Measurements from ENCODE around the gene TMEM178B.
"Not testable (repeated sequence)": the region's sequence is repeated elsewhere in the genome, so short reads cannot be mapped to it uniquely, and the experiment has no call there.

Gene TMEM178B

DNA sequence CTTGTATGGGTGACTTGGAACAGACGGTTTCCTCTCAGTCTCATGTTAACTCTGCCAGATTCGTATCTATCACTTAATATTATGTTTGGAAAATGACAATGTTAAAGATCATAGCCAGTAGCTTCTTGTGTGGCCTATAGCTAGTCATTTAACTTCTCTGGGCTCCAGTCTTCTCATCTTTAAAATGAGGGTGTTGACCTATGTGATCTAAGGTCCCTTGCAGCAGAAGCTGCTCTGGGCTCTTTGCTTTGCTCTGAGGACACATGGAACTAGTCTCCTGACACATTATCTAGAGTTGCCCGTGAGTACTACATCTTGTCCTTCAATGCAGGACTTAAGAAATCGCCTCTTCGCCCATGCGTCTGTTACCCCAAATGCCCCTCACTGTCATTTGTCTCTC is 93.1 kb downstream of the TMEM178B start:
- Histone ChIP-seq H3K36me3 (ENCODE audit: insufficient read depth, low read length) (no peaks in the 10 kb centered on the region), H3K27me3 (ENCODE audit: control insufficient read depth, insufficient read depth, low read length) (no peaks in the 10 kb centered on the region), H3K4me1 (ENCODE audit: control insufficient read depth, insufficient read depth, low read length) (no peaks in the 10 kb centered on the region), H3K4me3 (ENCODE audit: low read length) (no peak overlapping the region), H3K9me3 (replicated peaks; ENCODE audit: low read length) (no peaks in the 10 kb centered on the region), H3K4me2 (ENCODE audit: low read length) (no peak overlapping the region), H3K9ac (ENCODE audit: low read depth, low read length) (no peak overlapping the region)

DNA sequence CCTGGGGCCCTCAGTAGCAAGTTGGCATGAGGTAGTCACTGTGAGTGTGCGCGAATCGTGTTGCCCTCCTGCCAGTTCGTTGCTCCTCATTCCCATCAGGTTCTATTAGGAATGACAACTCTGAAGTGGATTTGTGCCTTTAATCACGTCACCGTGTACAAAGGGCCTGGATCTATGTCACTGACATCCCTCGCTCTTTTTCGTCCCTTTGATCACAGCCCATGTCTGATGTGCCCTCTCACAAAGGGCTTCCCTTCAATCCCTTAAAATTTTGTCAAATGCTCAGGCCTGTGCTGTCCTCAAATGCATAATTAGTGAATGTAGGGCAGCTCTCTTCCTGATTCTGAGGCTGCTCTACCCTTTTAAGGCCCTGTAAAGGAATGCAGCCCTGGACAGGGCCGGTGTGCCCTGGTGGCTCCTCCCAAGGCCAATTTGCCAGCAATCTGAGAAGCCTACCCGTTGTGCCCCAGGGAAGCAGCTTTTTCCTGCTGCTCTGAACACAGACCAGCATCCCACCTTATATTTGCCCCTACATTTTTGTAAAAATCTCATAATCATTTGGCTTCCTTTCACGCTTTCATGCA is 93.6 kb downstream of the TMEM178B start:
- Histone ChIP-seq H3K4me1 (ENCODE audit: control insufficient read depth, insufficient read depth, low read length) (no peaks in the 10 kb centered on the region), H3K9ac (ENCODE audit: low read depth, low read length) (no peak overlapping the region), H3K9me3 (replicated peaks; ENCODE audit: low read length) (no peaks in the 10 kb centered on the region), H3K27me3 (ENCODE audit: control insufficient read depth, insufficient read depth, low read length) (no peaks in the 10 kb centered on the region), H3K36me3 (ENCODE audit: insufficient read depth, low read length) (no peaks in the 10 kb centered on the region), H3K4me2 (ENCODE audit: low read length) (no peak overlapping the region), H3K4me3 (ENCODE audit: low read length) (no peak overlapping the region)

DNA sequence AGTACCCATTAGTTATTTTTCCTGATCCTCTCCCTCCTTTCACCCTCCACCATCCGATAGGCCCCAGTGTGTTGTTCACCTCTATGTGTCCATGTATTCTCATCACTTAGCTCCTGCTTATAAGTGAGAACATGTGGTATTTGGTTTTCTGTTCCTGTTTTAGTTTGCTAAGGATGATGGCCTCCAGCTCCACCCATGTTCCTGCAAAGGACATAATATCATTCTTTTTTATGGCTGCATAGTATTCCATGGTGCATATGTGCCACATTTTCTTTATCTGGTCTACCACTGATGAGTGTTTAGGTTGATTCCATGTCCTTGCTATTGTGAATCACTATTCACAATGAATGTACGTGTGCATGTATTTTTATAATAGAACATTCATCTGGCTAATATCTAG is 95.3 kb downstream of the TMEM178B start:
- H3K4me3 ChIP-seq (ENCODE audit: low read length); H3K4me2 ChIP-seq (ENCODE audit: low read length); H3K4me1 ChIP-seq (ENCODE audit: control insufficient read depth, insufficient read depth, low read length); H3K27me3 ChIP-seq (ENCODE audit: control insufficient read depth, insufficient read depth, low read length); H3K9ac ChIP-seq (ENCODE audit: low read depth, low read length); H3K36me3 ChIP-seq (ENCODE audit: insufficient read depth, low read length); H3K9me3 ChIP-seq (replicated peaks; ENCODE audit: low read length): not testable (repeated sequence)

GRCh38 chr7:141175728-141176127 is 101.9 kb downstream of the TMEM178B start:
- H3K4me1 ChIP-seq (ENCODE audit: control insufficient read depth, insufficient read depth, low read length); H3K36me3 ChIP-seq (ENCODE audit: insufficient read depth, low read length); H3K4me2 ChIP-seq (ENCODE audit: low read length); H3K9ac ChIP-seq (ENCODE audit: low read depth, low read length); H3K9me3 ChIP-seq (replicated peaks; ENCODE audit: low read length); H3K27me3 ChIP-seq (ENCODE audit: control insufficient read depth, insufficient read depth, low read length); H3K4me3 ChIP-seq (ENCODE audit: low read length): not testable (repeated sequence)

DNA sequence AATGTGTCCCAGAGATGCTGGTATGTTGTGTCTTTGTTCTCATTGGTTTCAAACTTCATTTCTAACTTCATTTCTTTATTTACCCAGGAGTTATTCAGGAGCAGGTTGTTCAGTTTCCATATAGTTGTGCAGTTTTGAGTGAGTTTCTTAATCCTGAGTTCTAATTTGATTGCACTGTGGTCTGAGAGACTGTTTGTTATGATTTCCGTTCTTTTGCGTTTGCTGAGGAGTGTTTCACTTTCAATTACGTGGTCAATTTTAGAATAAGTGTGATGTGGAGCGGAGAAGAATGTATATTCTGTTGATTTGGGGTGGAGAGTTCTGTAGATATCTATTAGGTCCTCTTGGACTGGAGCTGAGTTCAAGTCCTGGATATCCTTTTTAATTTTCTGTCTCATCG is 103.3 kb downstream of the TMEM178B start:
- H3K9me3 ChIP-seq (replicated peaks; ENCODE audit: low read length); H3K4me2 ChIP-seq (ENCODE audit: low read length); H3K27me3 ChIP-seq (ENCODE audit: control insufficient read depth, insufficient read depth, low read length); H3K36me3 ChIP-seq (ENCODE audit: insufficient read depth, low read length); H3K4me1 ChIP-seq (ENCODE audit: control insufficient read depth, insufficient read depth, low read length); H3K9ac ChIP-seq (ENCODE audit: low read depth, low read length); H3K4me3 ChIP-seq (ENCODE audit: low read length): not testable (repeated sequence)

- Histone ChIP-seq H3K4me1 (ENCODE audit: control insufficient read depth, insufficient read depth, low read length) (no peaks in the 10 kb centered on the region), H3K27me3 (ENCODE audit: control insufficient read depth, insufficient read depth, low read length) (no peaks in the 10 kb centered on the region), H3K4me3 (ENCODE audit: low read length) (no peak overlapping the region), H3K4me2 (ENCODE audit: low read length) (no peak overlapping the region), H3K9me3 (replicated peaks; ENCODE audit: low read length) (no peaks in the 10 kb centered on the region), H3K9ac (ENCODE audit: low read depth, low read length) (no peak overlapping the region), H3K36me3 (ENCODE audit: insufficient read depth, low read length) (no peaks in the 10 kb centered on the region)
Observed at GRCh38 chr7:141178486-141179135, 104.7 kb downstream of the TMEM178B start.

GRCh38 chr7:141181812-141182211 is 107.9 kb downstream of the TMEM178B start:
- Histone ChIP-seq H3K4me1 (ENCODE audit: control insufficient read depth, insufficient read depth, low read length) (no peaks in the 10 kb centered on the region), H3K4me3 (ENCODE audit: low read length) (no peak overlapping the region), H3K36me3 (ENCODE audit: insufficient read depth, low read length) (no peaks in the 10 kb centered on the region), H3K4me2 (ENCODE audit: low read length) (no peak overlapping the region), H3K27me3 (ENCODE audit: control insufficient read depth, insufficient read depth, low read length) (no peaks in the 10 kb centered on the region), H3K9ac (ENCODE audit: low read depth, low read length) (no peak overlapping the region), H3K9me3 (replicated peaks; ENCODE audit: low read length) (no peaks in the 10 kb centered on the region)

DNA sequence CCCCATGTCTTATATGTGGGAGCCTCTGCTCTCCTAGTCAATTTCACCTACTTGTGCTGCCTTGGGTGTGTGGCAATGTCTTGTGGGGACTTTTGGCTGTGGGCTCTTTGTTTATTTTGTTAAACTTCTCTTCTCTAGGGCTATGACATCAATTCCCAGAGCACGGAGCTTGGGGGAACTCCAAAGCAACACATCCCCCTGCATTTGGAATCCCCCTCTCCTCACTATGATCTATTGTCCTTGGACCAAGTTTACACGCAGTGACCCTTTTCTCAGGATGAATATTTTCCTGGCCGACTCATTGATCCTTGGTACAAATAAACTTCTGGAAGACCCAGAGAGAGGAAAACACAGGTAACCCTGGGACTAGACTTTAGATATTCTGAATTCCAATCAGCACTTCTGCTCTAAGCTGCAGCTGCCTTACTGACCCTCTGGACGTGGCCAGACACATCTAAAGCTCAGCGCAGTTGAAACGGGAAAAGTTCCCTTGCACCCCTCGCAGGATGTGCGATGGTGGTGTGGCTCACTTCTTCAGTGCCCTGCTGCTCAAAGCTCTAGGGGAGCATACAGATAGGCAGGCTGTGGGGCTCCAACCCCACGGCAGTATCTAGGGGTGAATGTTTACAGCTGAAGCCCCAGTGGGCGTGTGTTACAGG is 110.8 kb downstream of the TMEM178B start:
- no peak overlapping the region for H3K9ac ChIP-seq (ENCODE audit: low read depth, low read length)
- H3K36me3 ChIP-seq (ENCODE audit: insufficient read depth, low read length), result no peaks in the 10 kb centered on the region
- H3K9me3 ChIP-seq (replicated peaks; ENCODE audit: low read length), result no peaks in the 10 kb centered on the region
- no peaks in the 10 kb centered on the region for H3K27me3 ChIP-seq (ENCODE audit: control insufficient read depth, insufficient read depth, low read length)
- H3K4me2 ChIP-seq (ENCODE audit: low read length), result no peak overlapping the region
- no peaks in the 10 kb centered on the region for H3K4me1 ChIP-seq (ENCODE audit: control insufficient read depth, insufficient read depth, low read length)
- H3K4me3 ChIP-seq (ENCODE audit: low read length), result no peak overlapping the region

DNA sequence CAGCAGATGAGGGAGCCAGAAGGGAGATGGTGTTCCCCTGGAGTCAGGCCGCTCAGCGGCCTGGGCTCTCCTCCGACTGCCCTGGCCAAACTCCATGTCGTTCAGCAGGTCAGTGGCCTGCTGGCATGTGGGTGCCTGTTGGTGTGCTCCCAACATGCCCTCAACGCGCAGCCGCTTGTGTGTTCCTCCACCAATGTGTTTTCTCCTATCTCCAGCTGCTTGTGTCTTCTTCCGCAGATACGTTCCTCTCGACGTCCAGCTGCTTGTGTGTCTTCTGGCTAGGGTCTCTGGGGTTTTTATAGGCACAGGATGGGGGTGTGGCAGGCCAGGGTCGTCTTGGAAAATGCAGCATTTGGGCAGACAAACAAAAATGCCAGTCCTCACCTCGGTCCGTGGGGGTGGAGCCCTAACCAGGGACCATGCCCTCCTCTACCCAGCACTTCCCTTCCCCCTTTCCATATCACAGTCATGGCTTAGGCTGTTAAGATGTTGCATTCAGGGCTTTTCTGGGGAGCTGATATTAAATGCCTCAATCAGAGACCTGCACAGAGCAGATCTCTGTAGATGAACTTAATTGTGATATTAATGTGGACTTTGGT is 111.6 kb downstream of the TMEM178B start:
- Histone ChIP-seq H3K36me3 (ENCODE audit: insufficient read depth, low read length) (no peaks in the 10 kb centered on the region), H3K4me1 (ENCODE audit: control insufficient read depth, insufficient read depth, low read length) (no peaks in the 10 kb centered on the region), H3K27me3 (ENCODE audit: control insufficient read depth, insufficient read depth, low read length) (no peaks in the 10 kb centered on the region), H3K9ac (ENCODE audit: low read depth, low read length) (no peak overlapping the region), H3K4me3 (ENCODE audit: low read length) (no peak overlapping the region), H3K9me3 (replicated peaks; ENCODE audit: low read length) (no peaks in the 10 kb centered on the region), H3K4me2 (ENCODE audit: low read length) (no peak overlapping the region)

DNA sequence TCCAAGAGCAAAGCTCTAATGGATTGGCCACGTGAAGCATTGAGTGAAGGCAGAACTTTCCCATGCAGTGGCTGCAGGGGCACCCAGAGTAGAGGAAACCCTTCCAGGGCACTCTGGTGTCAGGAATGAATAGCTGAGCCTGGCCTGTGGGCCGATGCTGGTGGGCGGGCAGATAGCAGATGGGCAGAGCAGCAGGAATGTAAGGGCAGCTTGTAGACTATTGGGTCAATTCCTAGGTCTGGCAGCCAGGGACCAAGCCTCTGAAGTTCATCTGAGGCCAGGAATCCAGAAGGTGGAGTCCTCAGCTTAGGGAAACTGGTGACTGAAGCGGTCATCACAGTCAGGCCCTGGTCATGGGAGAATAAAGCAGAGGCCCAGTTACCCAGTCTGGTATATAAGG is 115.4 kb downstream of the TMEM178B start:
- Histone ChIP-seq H3K9ac (ENCODE audit: low read depth, low read length) (no peak overlapping the region), H3K4me1 (ENCODE audit: control insufficient read depth, insufficient read depth, low read length) (no peaks in the 10 kb centered on the region), H3K4me2 (ENCODE audit: low read length) (no peak overlapping the region), H3K27me3 (ENCODE audit: control insufficient read depth, insufficient read depth, low read length) (no peaks in the 10 kb centered on the region), H3K4me3 (ENCODE audit: low read length) (no peak overlapping the region), H3K36me3 (ENCODE audit: insufficient read depth, low read length) (no peaks in the 10 kb centered on the region), H3K9me3 (replicated peaks; ENCODE audit: low read length) (no peaks in the 10 kb centered on the region)

GRCh38 chr7:141190495-141190894 is 116.6 kb downstream of the TMEM178B start:
- Histone ChIP-seq H3K27me3 (ENCODE audit: control insufficient read depth, insufficient read depth, low read length) (no peaks in the 10 kb centered on the region), H3K4me2 (ENCODE audit: low read length) (no peak overlapping the region), H3K4me1 (ENCODE audit: control insufficient read depth, insufficient read depth, low read length) (no peaks in the 10 kb centered on the region), H3K9ac (ENCODE audit: low read depth, low read length) (no peak overlapping the region), H3K36me3 (ENCODE audit: insufficient read depth, low read length) (no peaks in the 10 kb centered on the region), H3K9me3 (replicated peaks; ENCODE audit: low read length) (no peaks in the 10 kb centered on the region), H3K4me3 (ENCODE audit: low read length) (no peak overlapping the region)

GRCh38 chr7:141191277-141191676 is 117.4 kb downstream of the TMEM178B start:
- Histone ChIP-seq H3K9me3 (replicated peaks; ENCODE audit: low read length) (no peaks in the 10 kb centered on the region), H3K4me1 (ENCODE audit: control insufficient read depth, insufficient read depth, low read length) (no peaks in the 10 kb centered on the region), H3K4me2 (ENCODE audit: low read length) (no peak overlapping the region), H3K27me3 (ENCODE audit: control insufficient read depth, insufficient read depth, low read length) (no peaks in the 10 kb centered on the region), H3K9ac (ENCODE audit: low read depth, low read length) (no peak overlapping the region), H3K4me3 (ENCODE audit: low read length) (no peak overlapping the region), H3K36me3 (ENCODE audit: insufficient read depth, low read length) (no peaks in the 10 kb centered on the region)

Measured in skeletal muscle satellite cell (primary cell).